HG03025 (cell line): Measurements from ENCODE around the gene LTB.
"Not testable (repeated sequence)": the region's sequence is repeated elsewhere in the genome, so short reads cannot be mapped to it uniquely, and the experiment has no call there.

Source experiments
- ATAC-seq: cut with Tn5 transposase; IDR thresholded peaks from one replicate; pipeline ENCODE4 v1.9.1; 2021; ENCODE audit warnings: mild to moderate bottlenecking, moderate library complexity; ENCODE audit not compliant: unreplicated experiment, low FRiP score

LTB gene

DNA sequence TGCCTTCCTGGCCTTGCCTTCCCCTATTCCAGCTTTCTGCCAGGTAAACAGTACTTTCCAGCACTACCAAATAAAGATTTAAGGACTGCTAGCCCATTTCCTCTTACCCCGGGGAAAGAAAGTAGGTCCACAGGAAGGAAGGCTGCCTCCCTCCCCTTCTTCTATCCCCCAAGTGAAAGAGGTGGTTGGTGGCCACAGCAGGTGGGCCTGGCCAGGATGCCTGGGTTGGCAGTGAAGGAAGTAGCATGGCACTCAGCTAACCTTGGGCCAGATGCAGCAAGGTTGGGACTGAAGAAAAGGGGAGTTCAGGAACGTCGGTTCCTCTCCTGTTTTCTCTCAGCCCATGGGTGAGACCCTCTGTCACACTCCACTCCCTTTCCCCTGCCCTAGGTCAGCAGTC is 25.9 kb downstream of the LTB start:
- ATAC-seq, result no peak

DNA sequence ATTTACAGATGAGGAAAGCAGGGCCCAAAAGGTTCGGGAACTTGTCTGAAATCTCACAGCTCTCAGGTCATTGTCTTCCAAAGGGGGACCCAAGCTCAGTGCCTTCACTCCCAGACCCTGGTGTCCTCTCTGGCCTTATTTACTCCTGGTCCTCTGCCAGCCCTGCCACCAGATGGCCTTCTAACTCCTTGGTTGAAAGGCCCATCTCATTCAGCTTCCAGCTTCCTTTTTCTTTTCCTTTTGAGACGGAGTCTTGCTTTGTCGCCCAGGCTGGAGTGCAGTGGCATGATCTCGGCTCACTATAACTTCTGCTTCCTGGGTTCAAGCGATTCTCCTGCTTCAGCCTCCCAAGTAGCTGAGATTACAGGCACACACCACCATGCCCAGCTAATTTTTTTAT is 30.9 kb downstream of the LTB start:
- ATAC-seq, result not testable (repeated sequence)

DNA sequence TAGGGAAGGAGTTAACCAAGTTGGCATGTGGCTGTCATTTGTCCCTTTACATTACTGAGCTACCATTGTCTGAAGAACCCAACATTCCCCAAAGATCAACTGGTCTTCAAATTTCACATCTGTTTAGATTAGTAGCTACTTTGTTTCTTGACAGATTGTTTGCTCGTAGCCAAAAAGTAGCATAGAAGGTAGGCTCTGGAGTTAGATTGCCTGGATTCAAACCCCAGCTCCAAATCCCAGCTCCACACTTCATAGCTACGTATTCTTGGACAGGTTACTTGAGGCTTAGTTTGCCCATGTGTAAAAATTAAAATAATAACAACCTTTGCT is 33.7 kb downstream of the LTB start:
- no peak for ATAC-seq

DNA sequence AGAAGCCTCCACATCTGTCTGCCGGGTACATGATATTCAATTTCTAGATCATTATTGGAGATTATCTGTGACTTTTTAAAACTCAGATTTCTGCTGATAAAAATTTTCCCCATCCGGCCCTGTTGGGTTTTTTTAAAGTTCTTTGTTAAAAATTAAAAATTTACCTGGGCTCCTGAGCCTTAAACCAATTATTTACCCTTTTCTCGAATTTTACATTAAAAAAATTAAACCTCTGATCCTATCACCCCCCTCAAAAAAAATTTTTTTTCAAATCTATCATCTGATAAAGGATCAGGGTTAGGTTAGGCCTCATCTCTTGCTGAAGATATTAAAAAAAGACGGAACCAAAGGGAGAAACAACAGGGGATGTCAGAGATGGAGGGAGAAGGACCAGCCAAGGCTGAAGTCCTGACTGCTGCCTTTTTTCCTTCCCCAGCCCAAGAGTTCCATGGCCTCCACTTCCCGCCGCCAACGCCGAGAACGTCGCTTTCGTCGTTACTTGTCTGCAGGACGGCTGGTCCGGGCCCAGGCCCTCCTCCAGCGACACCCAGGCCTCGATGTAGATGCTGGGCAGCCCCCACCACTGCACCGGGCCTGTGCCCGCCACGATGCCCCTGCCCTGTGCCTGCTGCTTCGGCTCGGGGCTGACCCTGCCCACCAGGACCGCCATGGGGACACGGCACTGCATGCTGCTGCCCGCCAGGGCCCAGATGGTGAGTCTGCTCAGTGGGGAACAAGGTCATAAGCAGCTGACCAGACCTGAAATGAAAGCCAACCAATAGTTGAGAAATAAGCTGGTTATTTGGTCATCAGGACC is 34.3 kb downstream of the LTB start:
- ATAC-seq, result no peak

DNA sequence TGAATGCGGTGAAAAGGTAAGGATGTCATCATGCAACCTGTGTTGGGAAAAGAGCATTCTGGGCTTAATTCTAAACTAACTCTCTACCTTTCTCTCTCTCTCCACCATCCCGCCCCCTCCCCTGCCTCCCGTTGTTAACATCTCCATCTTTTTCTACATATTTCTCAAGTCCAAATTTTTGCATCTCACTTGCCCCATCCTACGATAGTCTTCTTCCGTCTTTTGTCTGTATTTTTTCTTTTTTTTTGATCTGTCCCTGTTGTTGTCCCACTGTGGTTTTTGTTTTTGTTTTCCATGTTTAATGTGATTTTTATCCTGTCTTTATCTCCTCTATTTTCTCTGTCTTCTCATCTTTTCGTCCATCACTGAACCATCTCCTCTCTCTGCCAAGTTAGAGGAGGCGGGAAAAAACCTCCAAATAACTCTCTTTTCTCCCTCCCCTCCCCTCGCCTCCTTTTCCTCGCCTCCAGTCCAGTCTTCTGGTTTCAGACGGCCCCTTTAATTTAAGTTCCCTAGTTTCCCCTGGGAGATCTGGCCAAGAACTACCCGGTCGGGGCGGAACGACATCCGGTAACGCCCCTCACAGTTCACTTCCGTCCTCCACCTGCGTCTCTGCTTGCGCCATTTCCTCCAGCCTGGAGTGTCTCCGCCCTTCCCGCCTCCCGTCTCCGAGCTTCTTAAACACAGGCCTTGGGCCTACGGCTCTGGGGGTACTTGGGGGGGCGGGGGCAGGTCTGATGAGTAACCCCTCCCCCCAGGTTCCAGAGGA is 35.1 kb downstream of the LTB start, which contains the start of gene NFKBIL1:
Gene NFKBIL1 (plus strand): TSS at position 651 of the 769 bp plus-strand sequence. CDS start 87 bp downstream, at position 738.
- ATAC-seq, result peak; percentile 3

DNA sequence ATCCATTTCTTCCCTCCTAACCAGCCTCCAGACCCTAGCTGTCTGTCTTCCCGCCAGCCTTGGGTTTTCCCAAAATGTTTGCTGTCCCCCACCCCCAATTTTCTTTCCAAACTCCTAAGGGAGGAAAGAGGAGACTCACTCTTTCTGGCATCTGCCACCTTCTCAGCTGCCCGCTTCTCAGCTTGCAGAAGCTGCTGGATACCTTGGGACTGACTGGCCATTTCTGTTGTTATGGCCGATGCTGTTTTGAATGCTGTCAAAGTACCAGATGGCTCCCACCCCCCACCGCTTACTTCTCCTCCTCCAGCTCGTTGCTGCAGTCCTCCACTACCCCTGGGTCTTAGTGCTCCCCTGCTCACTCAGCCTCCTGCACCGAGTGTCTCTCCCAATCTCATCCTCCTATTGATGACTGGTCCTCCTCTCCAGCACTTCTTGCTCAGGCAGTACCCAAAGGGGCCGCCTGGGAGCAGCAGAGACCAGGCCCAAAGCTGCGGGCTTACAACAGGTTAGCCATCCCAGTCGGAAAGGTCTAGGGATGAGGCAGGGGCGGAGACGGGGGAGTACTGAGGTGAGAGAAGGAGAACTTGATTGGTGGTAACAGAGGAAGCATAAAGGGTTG is 35.8 kb downstream of the LTB start, which contains the start of gene ATP6V1G2:
Gene ATP6V1G2 (minus strand): TSS at position 270 of the 619 bp plus-strand sequence. CDS start 49 bp downstream, at position 221.
- ATAC-seq, result peak; percentile 38

DNA sequence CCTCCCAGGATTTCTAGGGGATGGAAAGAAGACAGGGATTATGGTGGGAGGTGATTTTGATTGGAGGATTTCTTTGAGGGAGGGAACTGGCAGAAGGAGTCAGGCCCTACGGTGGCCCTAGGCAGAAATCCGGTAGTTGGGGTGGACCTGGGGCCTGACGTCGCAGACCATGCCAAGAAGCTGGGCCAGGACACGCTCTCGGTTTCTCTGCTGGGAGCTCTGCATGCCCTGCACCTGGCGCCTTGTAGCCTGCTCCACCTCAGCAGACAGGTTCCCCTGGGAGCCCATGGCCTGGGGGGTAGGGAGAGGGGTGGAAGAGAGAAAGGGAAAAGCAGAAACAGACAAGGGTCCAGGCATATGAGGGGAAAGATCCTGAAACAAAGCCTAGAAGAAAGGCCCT is 36.9 kb downstream of the LTB start:
- no peak for ATAC-seq

DNA sequence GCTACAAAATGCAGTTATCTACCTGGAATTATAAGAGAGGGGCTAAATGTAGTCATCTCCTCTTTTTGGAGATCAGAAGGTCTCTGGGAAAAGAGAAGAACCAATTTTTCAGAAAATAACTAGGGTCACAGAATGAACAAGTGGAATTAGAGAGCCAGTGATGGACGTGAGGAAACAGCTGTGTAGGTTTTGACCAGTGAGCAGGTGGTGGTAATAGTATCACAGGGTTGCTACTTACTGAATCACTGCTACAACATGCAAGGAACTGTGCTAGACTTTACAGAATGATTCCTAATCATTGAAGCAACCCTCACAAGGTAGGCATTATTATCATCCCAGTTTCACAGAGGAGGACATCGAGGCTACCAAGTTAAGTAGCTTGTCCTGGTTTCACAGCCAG is 37.5 kb downstream of the LTB start:
- no peak for ATAC-seq

DNA sequence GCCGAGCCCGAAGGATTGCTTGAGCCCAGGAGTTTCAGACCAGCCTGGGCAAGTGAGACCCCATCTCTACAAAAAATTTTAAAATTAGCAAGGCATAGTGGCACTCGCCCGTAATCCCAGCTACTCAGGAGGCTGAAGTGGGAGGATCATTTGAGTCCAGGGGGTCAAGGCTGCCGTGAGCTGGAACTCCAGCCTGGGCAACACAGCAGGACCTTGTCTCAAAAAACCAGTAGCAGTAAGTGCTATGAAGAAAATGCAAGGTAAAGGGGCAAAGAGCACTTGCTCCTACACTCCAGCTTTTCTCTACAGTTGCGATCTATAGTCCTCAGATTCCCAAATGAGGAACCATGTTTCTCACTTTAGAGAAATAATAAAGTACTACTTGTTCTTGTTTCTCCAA is 38.6 kb downstream of the LTB start:
- no peak for ATAC-seq

DNA sequence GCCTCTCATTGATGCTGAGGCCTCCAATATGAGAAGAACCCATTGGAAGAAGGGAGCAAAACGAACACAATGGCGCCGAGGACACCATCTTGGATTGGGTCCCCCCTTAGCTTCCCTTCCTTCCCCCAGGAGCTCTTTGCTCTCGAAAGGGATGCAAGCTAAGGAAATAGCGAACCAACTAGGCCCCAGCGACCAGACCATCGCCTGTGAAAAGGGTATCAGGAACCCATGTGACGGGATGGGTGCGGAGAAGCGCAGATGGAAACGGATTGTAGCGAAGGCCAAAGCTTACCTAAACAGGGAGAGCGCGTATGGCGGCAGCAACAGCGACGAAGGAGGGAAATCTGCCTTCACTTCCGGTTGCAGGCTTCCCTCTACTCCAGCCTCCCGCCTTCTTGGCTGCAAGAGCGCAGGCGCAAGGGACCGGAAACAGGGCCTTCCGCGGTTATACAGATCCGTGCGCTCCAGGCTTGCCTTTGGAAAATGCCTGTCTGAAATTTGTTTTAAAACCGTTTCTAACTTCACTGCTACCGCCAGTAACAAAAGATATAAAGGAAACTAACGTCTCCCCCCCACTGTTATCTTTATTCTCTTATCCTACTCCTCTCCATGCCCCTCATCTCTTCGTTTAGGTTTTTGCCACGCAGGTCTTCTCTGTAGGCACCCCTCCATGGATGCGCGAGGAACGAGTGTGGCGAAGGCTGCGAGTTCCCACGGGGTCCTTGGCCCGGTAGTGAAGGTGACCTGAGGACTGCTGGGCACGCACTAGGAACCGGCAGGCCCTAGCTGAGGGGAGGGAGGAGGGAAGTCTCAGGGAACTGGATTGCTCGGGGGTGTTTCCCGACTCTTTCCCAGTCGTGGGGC is 40.3 kb downstream of the LTB start, which contains the start of gene DDX39B:
Gene DDX39B (minus strand): TSS at position 346 of the 864 bp plus-strand sequence. CDS start 1,471 bp downstream, outside the sequence.
- ATAC-seq, result peak; percentile 60

DNA sequence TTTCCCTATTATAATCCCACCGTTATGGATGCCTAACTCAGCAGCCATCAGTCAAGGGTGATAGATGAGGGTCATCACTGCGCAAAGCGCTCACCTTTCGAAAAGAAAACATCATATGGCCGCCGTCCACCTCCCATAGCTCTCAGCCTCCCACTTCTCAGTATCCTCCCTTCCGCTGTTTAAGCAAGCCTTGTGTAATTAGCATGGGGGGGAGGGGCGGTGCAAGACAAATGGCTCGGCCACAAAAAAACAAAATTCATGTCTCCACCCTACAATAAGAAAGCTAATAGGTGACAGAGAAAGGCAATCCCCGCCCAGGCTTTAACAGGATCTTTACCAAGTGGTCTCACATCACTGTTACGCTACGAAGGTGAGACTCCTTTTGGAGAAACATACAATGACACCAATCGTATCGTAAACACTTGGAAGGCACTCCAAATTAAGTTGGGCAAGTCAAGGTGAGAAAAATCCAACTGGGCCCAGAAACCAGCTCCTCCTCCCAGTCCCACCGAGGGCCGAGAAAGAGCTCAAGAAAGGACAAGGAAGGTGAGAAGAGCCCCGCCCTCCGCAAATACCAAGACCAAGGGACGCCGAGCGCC is 41.1 kb downstream of the LTB start:
- ATAC-seq, result no peak

DNA sequence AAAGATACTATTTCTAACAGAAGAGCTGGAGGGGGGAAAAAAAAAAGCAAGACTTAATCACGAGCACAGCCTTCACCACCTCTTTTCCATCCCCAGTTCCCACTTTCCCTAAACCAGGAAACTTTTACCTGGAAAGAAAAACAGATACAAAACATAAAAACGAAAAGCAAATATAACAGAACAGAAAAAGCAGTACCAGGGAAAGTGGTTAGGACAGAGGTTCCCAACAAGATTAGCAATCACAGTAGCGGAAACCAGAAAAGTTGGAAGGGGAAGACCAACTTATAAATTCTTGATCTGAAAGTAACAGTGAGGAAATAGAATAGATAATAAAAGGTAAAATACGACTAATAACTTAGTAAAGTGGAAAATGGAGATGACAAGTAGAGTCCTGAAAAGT is 41.6 kb downstream of the LTB start:
- no peak for ATAC-seq

DNA sequence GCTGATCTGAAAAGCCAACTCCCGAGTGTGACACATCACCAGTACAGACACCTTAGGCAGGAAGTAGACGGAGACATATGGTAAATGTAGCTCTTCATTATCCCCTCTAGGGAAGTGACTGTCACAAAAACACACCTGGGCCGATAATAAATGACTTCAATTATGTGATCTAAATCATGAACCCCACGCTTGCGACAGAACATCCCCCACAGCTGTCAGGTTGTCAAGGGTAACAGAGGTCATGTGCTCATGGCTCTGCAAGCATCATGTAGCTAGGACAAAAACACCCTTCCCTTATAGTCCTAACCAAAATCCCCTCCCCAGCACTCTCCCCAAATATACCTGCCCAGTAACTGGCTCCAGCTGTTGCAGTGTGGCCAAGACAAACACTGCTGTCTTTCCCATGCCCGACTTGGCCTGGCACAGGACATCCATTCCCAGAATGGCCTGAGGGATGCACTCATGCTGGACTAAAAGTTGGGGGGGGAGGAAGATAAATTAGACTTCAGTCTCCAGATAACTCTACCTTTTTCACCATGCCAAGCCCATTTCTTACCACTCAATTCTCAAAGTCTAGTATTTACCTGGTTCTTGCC is 43.3 kb downstream of the LTB start:
- ATAC-seq, result no peak

DNA sequence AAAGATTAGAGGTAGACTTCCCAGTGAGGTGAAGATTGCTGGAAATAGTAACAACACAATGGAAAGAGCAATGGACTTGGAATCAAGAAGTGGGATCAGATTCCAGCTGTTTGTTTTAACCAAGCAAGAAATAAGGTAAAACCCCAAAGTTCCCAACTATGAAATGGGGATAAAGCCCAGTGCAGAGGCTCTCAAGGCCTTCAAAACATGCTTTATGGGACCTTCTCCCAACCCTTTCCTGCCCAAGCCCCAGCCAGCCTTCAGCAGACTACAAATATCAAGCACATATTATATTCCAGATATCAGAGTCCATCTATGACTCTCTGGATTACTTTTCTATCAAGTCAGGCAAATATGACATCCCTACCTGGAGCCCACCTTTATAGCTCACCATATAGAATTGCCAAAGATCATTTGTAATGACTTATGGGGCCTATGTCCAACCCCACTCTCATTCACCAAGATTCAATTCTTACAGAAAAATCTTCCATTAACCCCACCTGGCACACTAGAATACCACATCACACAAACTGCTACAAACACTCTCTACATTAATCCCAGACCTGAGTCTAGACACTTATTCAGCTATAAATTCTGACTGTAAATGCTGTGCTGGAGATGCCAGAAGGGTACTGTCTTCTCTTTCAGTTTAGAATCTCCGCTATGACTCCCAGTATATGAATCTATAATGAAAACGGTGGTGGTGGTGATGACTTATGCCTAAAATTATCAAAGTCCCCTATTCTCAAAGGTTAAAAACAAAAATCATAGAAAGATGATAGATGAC is 46.5 kb downstream of the LTB start:
- ATAC-seq, result no peak

DNA sequence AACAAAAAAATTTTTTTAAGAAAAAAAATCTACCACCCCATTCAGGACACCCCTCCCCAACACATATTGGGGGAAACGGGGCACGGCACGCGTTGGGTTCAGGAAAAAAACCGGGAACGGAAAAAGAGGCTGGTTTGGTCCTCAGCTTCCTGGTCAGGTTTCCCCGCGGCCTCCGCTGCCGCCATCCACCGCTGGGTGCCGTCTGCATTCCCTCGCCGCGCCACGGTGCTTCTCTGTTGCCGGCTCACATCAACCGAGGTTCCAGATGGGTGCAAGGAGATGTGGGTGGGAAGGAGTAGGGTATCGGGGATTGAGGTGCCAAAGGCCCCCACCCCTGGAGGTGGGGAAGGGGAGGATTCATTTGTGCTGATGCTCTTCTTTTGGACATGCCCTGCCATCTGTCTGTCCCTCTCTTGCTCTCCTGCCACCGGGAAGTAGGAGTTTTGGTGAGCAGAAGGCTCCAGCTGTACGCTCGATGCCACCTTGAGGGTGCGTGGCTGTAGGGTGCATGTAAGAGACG is 47.6 kb downstream of the LTB start:
- ATAC-seq, result no peak

DNA sequence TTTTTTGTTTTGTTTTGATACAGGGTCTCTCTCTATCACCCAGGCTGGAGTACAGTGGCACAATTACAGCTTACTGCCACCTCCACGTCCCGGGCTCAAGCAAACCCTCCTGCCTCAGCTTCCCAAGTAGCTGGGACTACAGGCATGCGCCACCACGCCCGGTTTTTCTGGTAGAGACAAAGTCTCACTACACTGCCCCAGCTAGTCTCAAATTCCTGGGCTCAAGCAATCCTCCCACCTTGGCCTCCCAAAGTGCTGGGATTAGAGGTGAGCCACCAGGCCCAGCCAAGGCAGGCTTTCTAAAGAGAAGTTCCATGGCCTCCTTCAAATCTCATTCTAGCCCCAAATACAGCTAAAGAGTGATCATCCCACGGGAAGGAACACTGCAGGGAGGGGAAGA is 48.2 kb downstream of the LTB start:
- ATAC-seq, result no peak

DNA sequence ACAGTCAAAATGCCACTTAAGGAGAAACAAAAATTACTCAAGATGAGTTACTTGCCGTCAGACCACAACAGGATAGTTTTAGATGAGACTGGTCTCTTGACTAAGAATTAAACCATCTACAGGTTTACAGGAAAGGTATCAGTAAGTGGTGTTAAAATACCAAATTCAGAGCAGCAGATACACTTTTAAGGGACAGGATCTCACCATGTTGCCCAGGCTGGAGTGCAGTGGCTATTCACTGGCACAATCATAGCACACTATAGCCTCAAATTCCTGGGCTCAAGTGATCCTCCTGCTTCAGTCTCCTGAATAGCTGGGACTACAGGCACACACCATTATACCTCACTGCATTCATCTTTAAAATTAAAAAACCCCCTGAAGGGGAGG is 48.8 kb downstream of the LTB start:
- ATAC-seq, result no peak

DNA sequence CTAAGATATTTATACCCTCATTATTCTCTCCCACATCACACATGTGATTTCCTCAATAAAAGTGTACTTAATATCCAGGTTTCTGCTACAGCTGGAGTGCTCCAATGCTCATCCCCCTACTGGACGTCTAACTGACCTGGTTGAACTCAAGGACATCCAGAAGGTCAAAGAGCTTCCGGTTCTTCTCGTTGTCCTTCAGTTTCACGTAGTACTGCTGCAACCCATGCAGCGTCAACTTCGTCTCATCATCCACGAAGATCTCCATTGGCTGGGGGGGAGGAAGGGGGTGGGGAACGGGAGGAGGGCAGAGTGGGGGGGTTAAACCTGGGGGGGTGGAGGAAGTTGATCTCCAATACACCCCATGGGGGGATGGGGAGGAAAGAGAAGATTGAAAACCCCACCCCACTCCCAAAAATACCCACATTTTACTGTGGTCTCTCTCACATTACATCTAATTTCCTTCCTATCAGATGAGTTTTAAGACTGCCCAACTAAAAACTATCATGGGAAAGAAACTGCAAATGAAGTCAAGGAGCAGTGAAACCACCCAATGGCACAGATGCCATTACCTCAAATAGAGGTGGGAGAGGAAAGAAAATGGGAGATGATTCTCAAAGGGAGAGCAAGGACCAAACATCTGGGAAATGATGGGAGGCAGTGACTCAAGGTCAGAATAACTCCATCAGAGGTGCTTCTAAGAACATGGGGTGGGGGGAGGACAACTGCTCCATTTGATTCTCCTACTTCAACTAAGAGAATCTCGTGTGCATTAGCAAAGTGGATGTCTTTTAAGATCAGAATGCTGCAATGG is 49.4 kb downstream of the LTB start:
- no peak for ATAC-seq
